ENCODE data around the gene TMEM231. TPM values are rescaled to one million over a fixed set of nuclear protein-coding genes. Genes with fewer than 3 reads are reported as not detected.
"Not testable (repeated sequence)": the region's sequence is repeated elsewhere in the genome, so short reads cannot be mapped to it uniquely, and the experiment has no call there.

Gene TMEM231
- total RNA-seq, 4 donors from 2014 or later: 0.76 to 2.3 (median 1.7) TPM

- no peak for DNase-seq
- in situ Hi-C loops (cut with MboI; ENCODE audit: low sequenced_read_pairs in 4 of 4): no loop called here
- no peak overlapping the region for H3K27ac ChIP-seq
- H3K36me3 ChIP-seq: no peaks in the 10 kb centered on the region
- H3K9me3 ChIP-seq: no peaks in the 10 kb centered on the region
- H3K4me1 ChIP-seq: peaks cover 4 to 12% of the 10 kb centered on the region in 2 donors
- no peak overlapping the region for H3K4me3 ChIP-seq
- TF ChIP-seq CTCF (IDR thresholded peaks at IDR 0.05 in 4 of 5, conservative IDR thresholded peaks at IDR 0.05 in 1 of 5) (no peak), POLR2A (IDR thresholded peaks at IDR 0.05) (no peak)
- no peaks in the 10 kb centered on the region for H3K27me3 ChIP-seq
- no peak for ATAC-seq
- intact Hi-C loops (cut with DNase I; ENCODE audit: low total_unique reads): no loop called here
Observed at GRCh38 chr16:75501359-75501758, 54.7 kb downstream of the TMEM231 start.

GRCh38 chr16:75498605-75499322, 57.3 kb downstream of the TMEM231 start:
- in situ Hi-C loops (cut with MboI; ENCODE audit: low sequenced_read_pairs in 4 of 4): not testable (repeated sequence)

GRCh38 chr16:75497558-75497957, 58.5 kb downstream of the TMEM231 start:
- Histone ChIP-seq H3K4me3 (no peak overlapping the region), H3K4me1 (peaks cover 9 to 14% of the 10 kb centered on the region in 2 donors), H3K27ac (no peak overlapping the region), H3K9me3 (no peaks in the 10 kb centered on the region), H3K36me3 (no peaks in the 10 kb centered on the region), H3K27me3 (peaks cover 12 to 23% (median 21%) of the 10 kb centered on the region in 3 donors)
- no peak for DNase-seq
- in situ Hi-C loops (cut with MboI; ENCODE audit: low sequenced_read_pairs in 4 of 4): no loop called here
- TF ChIP-seq CTCF (IDR thresholded peaks at IDR 0.05 in 4 of 5, conservative IDR thresholded peaks at IDR 0.05 in 1 of 5) (no peak), POLR2A (IDR thresholded peaks at IDR 0.05) (no peak)
- intact Hi-C loops (cut with DNase I; ENCODE audit: low total_unique reads): no loop called here
- no peak for ATAC-seq

More at GRCh38 chr16:75498605-75499322, 57.3 kb downstream of the TMEM231 start:
- peak in 1 of 2 donors; percentile 62 for DNase-seq
- H3K36me3 ChIP-seq; H3K27ac ChIP-seq; H3K4me3 ChIP-seq; H3K9me3 ChIP-seq; intact Hi-C loops (cut with DNase I; ENCODE audit: low total_unique reads): not testable (repeated sequence)
- ATAC-seq: peak; percentile 73 to 84
- H3K27me3 ChIP-seq: peaks cover 12 to 14% (median 14%) of the 10 kb centered on the region in 3 donors
- peaks cover 9 to 14% of the 10 kb centered on the region in 2 donors for H3K4me1 ChIP-seq

DNA sequence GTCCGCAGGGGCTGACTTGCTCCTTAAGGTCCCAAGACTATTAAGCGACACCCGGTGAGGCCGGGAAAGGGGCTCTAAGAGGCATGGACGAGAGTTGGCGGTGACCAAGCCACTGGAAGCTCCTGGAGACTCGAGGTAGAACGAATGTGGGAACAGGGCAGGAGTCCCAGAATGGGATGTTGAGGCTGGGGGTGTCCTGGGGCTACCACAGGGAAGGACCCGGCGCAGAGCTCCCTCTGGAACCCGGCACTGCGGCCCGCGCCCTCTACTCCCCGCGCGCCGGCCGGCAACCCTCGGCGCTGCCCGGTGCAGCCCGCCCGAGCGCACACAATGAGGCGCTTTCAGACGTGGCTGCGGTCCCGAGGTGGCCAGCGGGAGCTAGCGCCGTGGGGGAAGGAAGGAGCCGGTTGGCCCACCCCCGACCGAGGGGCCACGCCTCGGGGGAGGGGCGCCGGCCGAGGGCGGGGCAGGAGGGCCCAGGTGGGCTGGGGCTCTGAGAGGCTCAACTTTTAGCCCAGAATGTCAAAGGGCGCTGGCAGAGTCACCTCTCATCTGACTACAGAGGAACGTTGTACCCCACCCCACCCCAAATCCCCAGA, 60.9 kb downstream of the TMEM231 start, which contains the start of gene CHST6:
Gene CHST6 (minus strand): TSS at position 366 of the 599 bp plus-strand sequence. CDS start 15,613 bp downstream, outside the sequence.
- Histone ChIP-seq H3K4me3 (peak within 1 kb of the TSS; percentile 38 to 48 (median 44)), H3K9me3 (no peaks in the 10 kb centered on the region), H3K36me3 (no peaks in the 10 kb centered on the region), H3K4me1 (peaks cover 0 to 9% of the 10 kb centered on the region in 2 donors), H3K27me3 (peaks cover 12 to 24% (median 21%) of the 10 kb centered on the region in 3 donors), H3K27ac (no peak within 1 kb of the TSS)
- TF ChIP-seq POLR2A (IDR thresholded peaks at IDR 0.05): no peak
- no peak for TF ChIP-seq CTCF (IDR thresholded peaks at IDR 0.05 in 4 of 5, conservative IDR thresholded peaks at IDR 0.05 in 1 of 5)
- no peak for ATAC-seq
- in situ Hi-C loops (cut with MboI; ENCODE audit: low sequenced_read_pairs in 4 of 4): no loop called here
- DNase-seq: no peak
- intact Hi-C loops (cut with DNase I; ENCODE audit: low total_unique reads): no loop called here

GRCh38 chr16:75494661-75495075, 61.4 kb downstream of the TMEM231 start:
- intact Hi-C loops (cut with DNase I; ENCODE audit: low total_unique reads) (no loop called here), in situ Hi-C loops (cut with MboI; ENCODE audit: low sequenced_read_pairs in 4 of 4) (no loop called here)
- Histone ChIP-seq H3K4me1 (peaks cover 0 to 9% of the 10 kb centered on the region in 2 donors), H3K9me3 (no peaks in the 10 kb centered on the region), H3K27me3 (peaks cover 12 to 24% (median 21%) of the 10 kb centered on the region in 3 donors), H3K27ac (no peak overlapping the region), H3K4me3 (peak overlapping the region; percentile 38 to 48 (median 44)), H3K36me3 (no peaks in the 10 kb centered on the region)
- TF ChIP-seq POLR2A (IDR thresholded peaks at IDR 0.05) (no peak), CTCF (IDR thresholded peaks at IDR 0.05 in 4 of 5, conservative IDR thresholded peaks at IDR 0.05 in 1 of 5) (no peak)
- ATAC-seq: no peak
- no peak for DNase-seq
